ENCODE data around the gene PPM1F. TPM values are rescaled to one million over a fixed set of nuclear protein-coding genes. Genes with fewer than 3 reads are reported as not detected.

The PPM1F gene
- total and polyA plus RNA-seq, 2 donors (not counting 1 experiment from before 2014, with no cell fraction given), result 18.1 to 30.0 TPM

GRCh38 chr22:21960200-21961126, 7.8 kb upstream of the PPM1F start:
- POLR2A ChIA-PET, result no interaction called here
- no peaks in the 10 kb centered on the region for H3K4me1 Mint-ChIP-seq
- TF ChIP-seq EZH2 (IDR thresholded peaks at IDR 0.05; ENCODE audit: borderline replicate concordance, insufficient read depth, low read depth, low read length, poor library complexity, severe bottlenecking) (no peak), CTCF (IDR thresholded peaks at IDR 0.05) (no peak)
- Histone ChIP-seq H3K4me2 (replicated peaks; ENCODE audit: low read depth, low read length, poor library complexity, severe bottlenecking) (no peak overlapping the region), H3K79me2 (ENCODE audit: control insufficient read depth, insufficient read depth, low read length) (no peaks in the 10 kb centered on the region), H3K9me3 (ENCODE audit: control extremely low read depth in 1 of 3, control insufficient read depth in 2 of 3, insufficient read depth in 1 of 3, low read length in 2 of 3) (no peaks in the 10 kb centered on the region), H4K20me1 (ENCODE audit: control insufficient read depth, insufficient read depth, low read length, poor library complexity, severe bottlenecking) (no peaks in the 10 kb centered on the region), H3K4me1 (ENCODE audit: control insufficient read depth in 2 of 2, insufficient read depth in 2 of 2, low read length in 2 of 2) (no peaks in the 10 kb centered on the region), H3K27me3 (replicated peaks in 1 of 4; ENCODE audit: control extremely low read depth in 1 of 4, control insufficient read depth in 3 of 4, insufficient read depth in 4 of 4, low read length in 3 of 4) (no peaks in the 10 kb centered on the region), H2AFZ (ENCODE audit: insufficient read depth, low read depth, low read length, poor library complexity, severe bottlenecking) (no peak overlapping the region), H3K36me3 (replicated peaks in 1 of 2; ENCODE audit: control extremely low read depth in 1 of 2, control insufficient read depth in 1 of 2, extremely low read depth in 1 of 2, insufficient read depth in 2 of 2, low read length in 1 of 2) (peaks cover 0 to 56% of the 10 kb centered on the region in 2 experiments), H3K4me3 (ENCODE audit: control extremely low read depth in 1 of 5, extremely low read depth in 1 of 5, insufficient read depth in 1 of 5, low read depth in 2 of 5, low read length in 4 of 5) (no peak overlapping the region), H3K27ac (ENCODE audit: low read length in 2 of 2) (no peak overlapping the region), H3K9ac (ENCODE audit: low read length) (no peak overlapping the region)
- CTCF ChIA-PET, result no interaction called here
- H3K9me3 Mint-ChIP-seq (ENCODE audit: insufficient read depth), result no peaks in the 10 kb centered on the region
- DNase-seq (no peak), ATAC-seq (ENCODE audit: low read depth) (no peak)
- no peak overlapping the region for H3K4me3 Mint-ChIP-seq
- 94% methylated on average over 23 of the region's 24 CpGs for WGBS (ENCODE audit: insufficient coverage)
- no peaks in the 10 kb centered on the region for H3K27me3 Mint-ChIP-seq
- H3K27ac Mint-ChIP-seq, result no peak overlapping the region
- intact Hi-C loops (cut with micrococcal nuclease), result no loop called here

All from B cell (primary cell).